Measurements from ENCODE around the gene MPC1.
"Not testable (repeated sequence)": the region's sequence is repeated elsewhere in the genome, so short reads cannot be mapped to it uniquely, and the experiment has no call there.

Gene MPC1

GRCh38 chr6:166408936-166409755, 26.4 kb upstream of the MPC1 start:
- Histone ChIP-seq H3K9me3 (ENCODE audit: control insufficient read depth in 1 of 2, low read length in 2 of 2) (no peaks in the 10 kb centered on the region), H3K27me3 (ENCODE audit: control insufficient read depth in 1 of 2, insufficient read depth in 2 of 2, low read length in 2 of 2) (no peaks in the 10 kb centered on the region), H3K9ac (ENCODE audit: low read depth in 1 of 2, low read length in 2 of 2) (no peak overlapping the region), H3K36me3 (ENCODE audit: control insufficient read depth in 1 of 2, insufficient read depth in 2 of 2, low read length in 2 of 2) (no peaks in the 10 kb centered on the region), H3K27ac (ENCODE audit: low read depth, low read length) (no peak overlapping the region), H3K4me3 (ENCODE audit: low read depth in 1 of 2, low read length in 2 of 2) (no peak overlapping the region), H3K4me1 (ENCODE audit: control insufficient read depth in 1 of 2, insufficient read depth in 2 of 2, low read length in 2 of 2) (peaks cover 3 to 4% of the 10 kb centered on the region in 2 donors)

GRCh38 chr6:166406197-166406596, 23.5 kb upstream of the MPC1 start:
- H3K4me1 ChIP-seq (ENCODE audit: control insufficient read depth in 1 of 2, insufficient read depth in 2 of 2, low read length in 2 of 2): no peaks in the 10 kb centered on the region

GRCh38 chr6:166405386-166405785, 22.6 kb upstream of the MPC1 start:
- H3K27ac ChIP-seq (ENCODE audit: low read depth, low read length): no peak overlapping the region
- H3K9ac ChIP-seq (ENCODE audit: low read depth in 1 of 2, low read length in 2 of 2): no peak overlapping the region
- H3K36me3 ChIP-seq (ENCODE audit: control insufficient read depth in 1 of 2, insufficient read depth in 2 of 2, low read length in 2 of 2): no peaks in the 10 kb centered on the region
- no peaks in the 10 kb centered on the region for H3K27me3 ChIP-seq (ENCODE audit: control insufficient read depth in 1 of 2, insufficient read depth in 2 of 2, low read length in 2 of 2)
- no peaks in the 10 kb centered on the region for H3K9me3 ChIP-seq (ENCODE audit: control insufficient read depth in 1 of 2, low read length in 2 of 2)
- H3K4me3 ChIP-seq (ENCODE audit: low read depth in 1 of 2, low read length in 2 of 2): no peak overlapping the region
- H3K4me1 ChIP-seq (ENCODE audit: control insufficient read depth in 1 of 2, insufficient read depth in 2 of 2, low read length in 2 of 2): no peaks in the 10 kb centered on the region

More at GRCh38 chr6:166406197-166406596, 23.5 kb upstream of the MPC1 start:
- no peaks in the 10 kb centered on the region for H3K27me3 ChIP-seq (ENCODE audit: control insufficient read depth in 1 of 2, insufficient read depth in 2 of 2, low read length in 2 of 2)
- H3K9me3 ChIP-seq (ENCODE audit: control insufficient read depth in 1 of 2, low read length in 2 of 2): no peaks in the 10 kb centered on the region
- no peak overlapping the region for H3K27ac ChIP-seq (ENCODE audit: low read depth, low read length)
- no peak overlapping the region for H3K9ac ChIP-seq (ENCODE audit: low read depth in 1 of 2, low read length in 2 of 2)
- H3K36me3 ChIP-seq (ENCODE audit: control insufficient read depth in 1 of 2, insufficient read depth in 2 of 2, low read length in 2 of 2): no peaks in the 10 kb centered on the region
- H3K4me3 ChIP-seq (ENCODE audit: low read depth in 1 of 2, low read length in 2 of 2): no peak overlapping the region

GRCh38 chr6:166402582-166403277, 20.0 kb upstream of the MPC1 start:
- Histone ChIP-seq H3K36me3 (ENCODE audit: control insufficient read depth in 1 of 2, insufficient read depth in 2 of 2, low read length in 2 of 2) (no peaks in the 10 kb centered on the region), H3K4me1 (ENCODE audit: control insufficient read depth in 1 of 2, insufficient read depth in 2 of 2, low read length in 2 of 2) (no peaks in the 10 kb centered on the region), H3K4me3 (ENCODE audit: low read depth in 1 of 2, low read length in 2 of 2) (no peak overlapping the region), H3K27ac (ENCODE audit: low read depth, low read length) (no peak overlapping the region), H3K9me3 (ENCODE audit: control insufficient read depth in 1 of 2, low read length in 2 of 2) (no peaks in the 10 kb centered on the region), H3K9ac (ENCODE audit: low read depth in 1 of 2, low read length in 2 of 2) (no peak overlapping the region), H3K27me3 (ENCODE audit: control insufficient read depth in 1 of 2, insufficient read depth in 2 of 2, low read length in 2 of 2) (no peaks in the 10 kb centered on the region)

- not testable (repeated sequence) for H3K4me3 ChIP-seq (ENCODE audit: low read depth in 1 of 2, low read length in 2 of 2); H3K9ac ChIP-seq (ENCODE audit: low read depth in 1 of 2, low read length in 2 of 2); H3K36me3 ChIP-seq (ENCODE audit: control insufficient read depth in 1 of 2, insufficient read depth in 2 of 2, low read length in 2 of 2); H3K4me1 ChIP-seq (ENCODE audit: control insufficient read depth in 1 of 2, insufficient read depth in 2 of 2, low read length in 2 of 2); H3K27me3 ChIP-seq (ENCODE audit: control insufficient read depth in 1 of 2, insufficient read depth in 2 of 2, low read length in 2 of 2); H3K9me3 ChIP-seq (ENCODE audit: control insufficient read depth in 1 of 2, low read length in 2 of 2); H3K27ac ChIP-seq (ENCODE audit: low read depth, low read length)
These were observed 18.0 kb upstream of the MPC1 start for GRCh38 chr6:166400649-166401250.

- H3K4me1 ChIP-seq (ENCODE audit: control insufficient read depth in 1 of 2, insufficient read depth in 2 of 2, low read length in 2 of 2): no peaks in the 10 kb centered on the region
- H3K27ac ChIP-seq (ENCODE audit: low read depth, low read length): no peak overlapping the region
- H3K36me3 ChIP-seq (ENCODE audit: control insufficient read depth in 1 of 2, insufficient read depth in 2 of 2, low read length in 2 of 2): no peaks in the 10 kb centered on the region
- no peak overlapping the region for H3K9ac ChIP-seq (ENCODE audit: low read depth in 1 of 2, low read length in 2 of 2)
- no peak overlapping the region for H3K4me3 ChIP-seq (ENCODE audit: low read depth in 1 of 2, low read length in 2 of 2)
- no peaks in the 10 kb centered on the region for H3K27me3 ChIP-seq (ENCODE audit: control insufficient read depth in 1 of 2, insufficient read depth in 2 of 2, low read length in 2 of 2)
- H3K9me3 ChIP-seq (ENCODE audit: control insufficient read depth in 1 of 2, low read length in 2 of 2): no peaks in the 10 kb centered on the region
These were observed 17.4 kb upstream of the MPC1 start for GRCh38 chr6:166400181-166400580.

GRCh38 chr6:166398348-166398747, 15.6 kb upstream of the MPC1 start:
- Histone ChIP-seq H3K27me3 (ENCODE audit: control insufficient read depth in 1 of 2, insufficient read depth in 2 of 2, low read length in 2 of 2) (peaks cover 0 to 3% of the 10 kb centered on the region in 2 donors), H3K9ac (ENCODE audit: low read depth in 1 of 2, low read length in 2 of 2) (no peak overlapping the region), H3K36me3 (ENCODE audit: control insufficient read depth in 1 of 2, insufficient read depth in 2 of 2, low read length in 2 of 2) (no peaks in the 10 kb centered on the region)

GRCh38 chr6:166397849-166398248, 15.1 kb upstream of the MPC1 start:
- no peak overlapping the region for H3K4me3 ChIP-seq (ENCODE audit: low read depth in 1 of 2, low read length in 2 of 2)
- no peak overlapping the region for H3K27ac ChIP-seq (ENCODE audit: low read depth, low read length)
- H3K9ac ChIP-seq (ENCODE audit: low read depth in 1 of 2, low read length in 2 of 2): no peak overlapping the region
- H3K9me3 ChIP-seq (ENCODE audit: control insufficient read depth in 1 of 2, low read length in 2 of 2): no peaks in the 10 kb centered on the region
- no peaks in the 10 kb centered on the region for H3K4me1 ChIP-seq (ENCODE audit: control insufficient read depth in 1 of 2, insufficient read depth in 2 of 2, low read length in 2 of 2)
- H3K36me3 ChIP-seq (ENCODE audit: control insufficient read depth in 1 of 2, insufficient read depth in 2 of 2, low read length in 2 of 2): no peaks in the 10 kb centered on the region
- H3K27me3 ChIP-seq (ENCODE audit: control insufficient read depth in 1 of 2, insufficient read depth in 2 of 2, low read length in 2 of 2): peaks cover 0 to 3% of the 10 kb centered on the region in 2 donors

More at GRCh38 chr6:166398348-166398747, 15.6 kb upstream of the MPC1 start:
- Histone ChIP-seq H3K4me1 (ENCODE audit: control insufficient read depth in 1 of 2, insufficient read depth in 2 of 2, low read length in 2 of 2) (no peaks in the 10 kb centered on the region), H3K4me3 (ENCODE audit: low read depth in 1 of 2, low read length in 2 of 2) (no peak overlapping the region), H3K27ac (ENCODE audit: low read depth, low read length) (no peak overlapping the region), H3K9me3 (ENCODE audit: control insufficient read depth in 1 of 2, low read length in 2 of 2) (no peaks in the 10 kb centered on the region)

GRCh38 chr6:166395778-166396177, 13.0 kb upstream of the MPC1 start:
- Histone ChIP-seq H3K9ac (ENCODE audit: low read depth in 1 of 2, low read length in 2 of 2) (no peak overlapping the region), H3K4me3 (ENCODE audit: low read depth in 1 of 2, low read length in 2 of 2) (no peak overlapping the region), H3K27me3 (ENCODE audit: control insufficient read depth in 1 of 2, insufficient read depth in 2 of 2, low read length in 2 of 2) (peaks cover 0 to 3% of the 10 kb centered on the region in 2 donors), H3K36me3 (ENCODE audit: control insufficient read depth in 1 of 2, insufficient read depth in 2 of 2, low read length in 2 of 2) (no peaks in the 10 kb centered on the region), H3K4me1 (ENCODE audit: control insufficient read depth in 1 of 2, insufficient read depth in 2 of 2, low read length in 2 of 2) (no peaks in the 10 kb centered on the region), H3K9me3 (ENCODE audit: control insufficient read depth in 1 of 2, low read length in 2 of 2) (no peaks in the 10 kb centered on the region), H3K27ac (ENCODE audit: low read depth, low read length) (no peak overlapping the region)

GRCh38 chr6:166395351-166395750, 12.6 kb upstream of the MPC1 start:
- H3K9ac ChIP-seq (ENCODE audit: low read depth in 1 of 2, low read length in 2 of 2): no peak overlapping the region
- peaks cover 0 to 3% of the 10 kb centered on the region in 2 donors for H3K27me3 ChIP-seq (ENCODE audit: control insufficient read depth in 1 of 2, insufficient read depth in 2 of 2, low read length in 2 of 2)
- H3K36me3 ChIP-seq (ENCODE audit: control insufficient read depth in 1 of 2, insufficient read depth in 2 of 2, low read length in 2 of 2): no peaks in the 10 kb centered on the region
- H3K4me3 ChIP-seq (ENCODE audit: low read depth in 1 of 2, low read length in 2 of 2): no peak overlapping the region
- no peak overlapping the region for H3K27ac ChIP-seq (ENCODE audit: low read depth, low read length)
- no peaks in the 10 kb centered on the region for H3K9me3 ChIP-seq (ENCODE audit: control insufficient read depth in 1 of 2, low read length in 2 of 2)
- H3K4me1 ChIP-seq (ENCODE audit: control insufficient read depth in 1 of 2, insufficient read depth in 2 of 2, low read length in 2 of 2): no peaks in the 10 kb centered on the region

All from duodenal mucosa (tissue), 2 donors.